ENCODE measurements around the gene SCO2.

Gene SCO2

DNA sequence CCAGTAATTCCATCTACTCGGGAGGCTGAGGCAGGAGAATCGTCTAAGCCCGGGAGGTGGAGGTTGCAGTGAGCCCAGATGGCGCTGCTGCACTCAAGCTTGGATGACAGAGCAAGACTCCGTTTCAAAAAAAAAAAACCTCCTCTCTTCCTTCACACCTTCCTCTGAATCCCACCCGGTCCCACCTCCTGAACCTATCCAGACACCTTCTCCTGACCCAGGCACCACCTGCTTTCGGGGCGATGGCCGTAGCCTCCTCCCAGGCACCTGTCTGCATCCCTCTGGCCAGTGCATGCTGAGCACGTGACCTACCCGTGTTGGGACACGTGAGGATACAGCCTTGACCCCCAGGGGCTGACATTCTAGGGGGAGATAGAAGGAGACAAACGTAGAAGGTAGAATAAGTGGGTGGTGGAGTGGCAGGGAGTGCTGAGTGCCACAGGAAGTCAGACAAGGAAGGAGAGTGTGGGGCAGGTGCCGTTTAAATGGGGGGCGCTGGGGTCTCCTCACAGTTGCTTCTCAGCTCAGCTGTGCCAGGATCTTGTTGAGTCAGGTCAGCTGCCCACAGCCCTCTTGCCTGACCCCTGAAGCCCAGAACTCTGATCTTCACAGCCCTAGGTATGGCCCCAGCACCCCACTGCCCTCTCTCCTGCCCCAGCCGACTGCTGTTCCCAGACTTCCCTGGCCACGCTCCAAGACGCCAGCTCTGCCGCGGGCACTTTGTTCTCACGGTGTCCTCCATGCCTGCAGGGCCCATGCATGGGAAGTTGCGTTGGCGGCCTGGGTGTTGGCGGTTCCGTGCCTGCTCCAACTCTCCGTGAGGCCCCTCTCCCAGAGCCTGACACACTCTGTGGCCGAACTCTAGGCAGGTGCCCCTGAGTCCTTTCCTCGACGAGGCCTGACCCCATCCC lies 39.9 kb downstream of the SCO2 start:
- DNase-seq (ENCODE audit: low read depth) = no peak
- TF ChIP-seq, protein P1, sequence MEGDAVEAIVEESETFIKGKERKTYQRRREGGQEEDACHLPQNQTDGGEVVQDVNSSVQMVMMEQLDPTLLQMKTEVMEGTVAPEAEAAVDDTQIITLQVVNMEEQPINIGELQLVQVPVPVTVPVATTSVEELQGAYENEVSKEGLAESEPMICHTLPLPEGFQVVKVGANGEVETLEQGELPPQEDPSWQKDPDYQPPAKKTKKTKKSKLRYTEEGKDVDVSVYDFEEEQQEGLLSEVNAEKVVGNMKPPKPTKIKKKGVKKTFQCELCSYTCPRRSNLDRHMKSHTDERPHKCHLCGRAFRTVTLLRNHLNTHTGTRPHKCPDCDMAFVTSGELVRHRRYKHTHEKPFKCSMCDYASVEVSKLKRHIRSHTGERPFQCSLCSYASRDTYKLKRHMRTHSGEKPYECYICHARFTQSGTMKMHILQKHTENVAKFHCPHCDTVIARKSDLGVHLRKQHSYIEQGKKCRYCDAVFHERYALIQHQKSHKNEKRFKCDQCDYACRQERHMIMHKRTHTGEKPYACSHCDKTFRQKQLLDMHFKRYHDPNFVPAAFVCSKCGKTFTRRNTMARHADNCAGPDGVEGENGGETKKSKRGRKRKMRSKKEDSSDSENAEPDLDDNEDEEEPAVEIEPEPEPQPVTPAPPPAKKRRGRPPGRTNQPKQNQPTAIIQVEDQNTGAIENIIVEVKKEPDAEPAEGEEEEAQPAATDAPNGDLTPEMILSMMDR (IDR thresholded peaks at IDR 0.05; ENCODE audit: insufficient read depth, low read depth, low read length, missing control alignments) = no peak
- no peak overlapping the region for H3K4me3 ChIP-seq (ENCODE audit: low read depth, low read length)

DNA sequence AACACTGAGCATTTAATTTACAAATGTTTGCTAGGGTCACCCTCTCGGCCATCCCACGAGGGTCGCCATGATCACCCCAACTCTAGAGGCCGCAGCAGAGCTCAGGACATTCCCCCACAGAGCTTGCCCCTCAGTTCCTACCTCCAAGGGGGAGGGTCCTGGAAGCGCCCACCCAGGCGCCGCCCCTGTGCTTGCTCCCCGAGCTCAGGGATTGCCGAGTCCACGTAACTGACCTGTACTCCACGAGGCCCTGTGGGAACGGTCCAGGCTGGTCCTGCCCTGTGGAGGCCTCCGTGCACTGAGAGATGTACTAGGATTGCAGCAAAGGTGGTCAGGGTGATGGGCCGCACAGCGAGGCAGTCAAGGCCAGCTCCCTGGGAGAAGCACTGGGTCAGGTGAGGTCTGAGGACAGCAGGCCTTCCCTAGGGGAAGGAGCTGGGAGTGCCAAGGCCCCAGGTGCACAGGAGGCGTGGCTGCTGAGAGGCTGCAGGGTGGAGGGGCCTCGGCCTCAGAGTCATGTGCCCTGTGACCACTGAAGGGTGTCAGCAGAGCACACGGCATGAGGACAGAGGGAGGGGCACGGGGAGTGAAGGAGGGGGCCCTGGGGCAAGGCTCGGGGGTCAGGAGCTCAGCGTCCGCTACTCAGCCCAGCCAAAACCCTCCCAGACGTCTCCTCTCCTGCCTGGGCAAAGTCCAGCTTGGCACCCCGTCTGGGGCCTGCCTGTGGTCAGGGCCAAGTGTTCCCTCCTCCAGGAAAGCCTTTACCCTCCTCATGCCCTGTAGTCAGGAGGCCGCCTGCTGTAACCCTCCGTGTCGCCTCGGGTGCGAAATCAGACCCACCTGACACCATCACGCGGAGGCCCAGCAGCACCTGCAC lies 41.2 kb downstream of the SCO2 start:
- DNase-seq (ENCODE audit: low read depth) = no peak
- TF ChIP-seq, protein P1 (IDR thresholded peaks at IDR 0.05; ENCODE audit: insufficient read depth, low read depth, low read length, missing control alignments) = no peak
- no peak overlapping the region for H3K4me3 ChIP-seq (ENCODE audit: low read depth, low read length)

DNA sequence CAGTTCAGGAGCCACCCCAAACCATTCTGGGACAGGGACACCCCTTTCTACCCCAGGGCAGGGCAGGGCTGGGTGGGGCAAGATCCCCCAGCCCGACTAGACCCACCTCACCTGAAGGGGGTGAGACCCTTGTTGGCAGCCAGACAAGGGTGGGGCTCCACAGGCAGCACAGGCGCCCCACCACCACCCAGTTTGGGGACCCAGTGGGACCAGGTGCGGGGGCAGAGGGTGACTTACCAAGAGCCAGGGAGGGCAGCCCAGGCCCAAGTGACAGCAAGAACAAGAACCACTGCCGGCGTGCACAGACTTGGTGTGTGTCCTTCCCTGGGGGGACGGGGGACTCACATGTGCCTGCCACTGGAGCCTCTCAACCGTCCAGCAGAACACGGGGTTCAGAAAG lies 41.8 kb downstream of the SCO2 start:
- no peak overlapping the region for H3K4me3 ChIP-seq (ENCODE audit: low read depth, low read length)
- TF ChIP-seq, protein P1 (IDR thresholded peaks at IDR 0.05; ENCODE audit: insufficient read depth, low read depth, low read length, missing control alignments) = no peak
- no peak for DNase-seq (ENCODE audit: low read depth)

DNA sequence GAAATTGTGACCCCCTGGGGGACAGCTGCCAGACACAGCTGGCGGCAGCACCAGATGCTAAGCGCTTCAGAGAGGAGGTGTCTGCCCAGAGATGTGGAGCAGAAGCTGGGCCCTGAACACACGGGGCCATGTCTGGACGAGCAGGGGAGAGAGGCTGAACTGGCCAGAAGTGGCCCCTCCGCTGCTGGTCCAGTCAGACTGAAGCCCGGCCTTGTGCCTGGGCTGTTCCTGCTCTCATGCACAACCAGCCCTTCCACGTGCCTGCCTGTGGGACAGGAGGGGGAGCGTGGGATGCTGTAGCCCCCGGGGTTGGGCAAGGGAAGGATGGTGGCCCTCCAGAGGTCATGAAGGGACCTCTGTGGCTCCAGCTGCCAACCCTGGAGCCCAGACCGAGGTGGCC lies 42.3 kb downstream of the SCO2 start:
- no peak for DNase-seq (ENCODE audit: low read depth)
- H3K4me3 ChIP-seq (ENCODE audit: low read depth, low read length) = no peak overlapping the region
- TF ChIP-seq, protein P1 (IDR thresholded peaks at IDR 0.05; ENCODE audit: insufficient read depth, low read depth, low read length, missing control alignments) = no peak

DNA sequence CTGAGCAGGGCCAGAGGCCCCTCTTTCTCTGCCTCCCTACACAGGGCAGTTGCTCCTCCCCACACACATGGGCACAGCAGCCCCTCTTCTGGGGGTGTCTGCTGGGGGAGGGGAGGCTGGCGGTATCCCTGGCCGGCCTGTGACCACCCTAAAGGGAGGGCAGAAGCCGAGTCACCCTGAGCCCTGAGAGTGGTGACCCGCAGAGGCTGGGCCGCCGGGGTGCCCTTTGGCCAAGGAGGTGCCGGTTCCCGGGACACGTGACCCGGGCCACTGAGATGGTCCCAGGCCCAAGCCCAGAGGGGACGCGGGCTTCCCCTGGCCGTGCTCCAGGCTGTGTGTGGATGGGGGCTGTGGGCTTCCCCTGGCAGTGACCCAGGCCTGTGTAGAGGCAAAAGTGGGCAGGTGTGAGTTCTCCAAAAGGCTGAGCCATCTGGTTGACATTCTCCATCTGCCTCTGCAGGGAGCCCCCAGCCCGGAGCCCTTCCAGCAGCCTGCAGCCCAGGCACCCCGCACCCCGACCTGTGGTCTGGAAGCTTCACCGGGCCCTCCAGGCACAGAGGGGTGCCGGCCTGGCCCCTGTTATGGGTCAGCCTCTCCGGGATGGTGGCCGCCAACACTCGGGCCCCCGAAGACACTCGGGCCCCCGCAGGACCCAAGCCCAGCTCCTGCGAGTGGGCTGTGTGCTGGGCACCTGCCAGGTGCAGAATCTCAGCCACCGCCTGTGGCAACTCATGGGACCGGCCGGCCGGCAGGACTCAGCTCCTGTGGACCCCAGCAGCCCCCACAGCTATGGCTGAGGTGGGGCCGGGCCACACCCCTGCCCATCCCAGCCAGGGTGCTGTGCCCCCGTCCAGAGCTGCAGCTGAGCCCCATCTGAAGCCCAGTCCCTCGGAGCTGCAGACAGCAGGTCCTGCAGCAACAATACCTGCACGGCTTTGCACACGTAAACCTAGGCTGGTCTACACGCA lies 43.0 kb downstream of the SCO2 start:
- no peak for DNase-seq (ENCODE audit: low read depth)
- H3K4me3 ChIP-seq (ENCODE audit: low read depth, low read length) = peak overlapping the region; percentile 41
- TF ChIP-seq, protein P1 (IDR thresholded peaks at IDR 0.05; ENCODE audit: insufficient read depth, low read depth, low read length, missing control alignments) = no peak

DNA sequence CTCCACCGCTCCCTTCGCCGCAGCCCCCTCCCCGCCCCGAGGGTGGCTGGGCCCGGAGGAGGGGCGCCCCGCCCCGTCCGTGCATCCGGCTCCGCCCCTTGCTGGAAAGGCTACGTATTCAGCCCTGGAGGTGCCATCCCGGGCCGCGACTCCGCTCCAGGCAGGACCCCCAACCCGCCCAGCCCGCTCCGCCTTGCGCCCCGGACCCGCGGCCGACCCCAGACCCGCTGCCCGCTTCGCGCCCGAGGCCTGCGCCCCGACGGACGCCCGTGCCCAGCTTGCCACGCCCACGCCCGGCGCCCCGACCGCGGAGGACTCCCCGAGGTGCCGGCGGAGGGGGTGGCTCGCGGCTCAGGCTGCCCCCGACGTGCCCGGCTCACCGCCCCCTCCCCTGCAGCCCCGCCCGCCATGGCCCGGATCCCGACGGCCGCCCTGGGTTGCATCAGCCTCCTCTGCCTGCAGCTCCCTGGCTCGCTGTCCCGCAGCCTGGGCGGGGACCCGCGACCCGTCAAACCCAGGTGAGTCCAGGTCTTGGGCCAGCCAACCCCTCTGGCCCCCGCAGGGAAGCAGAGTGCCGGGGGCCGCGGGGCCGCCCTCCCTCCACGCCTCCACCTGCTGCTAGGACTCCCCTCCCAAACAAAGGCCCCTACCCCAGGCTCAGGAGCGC lies 43.8 kb downstream of the SCO2 start, which contains the start of gene ADM2:
Gene ADM2, plus strand, starts transcription at position 104 of the 667 bp plus-strand sequence. Its CDS starts 305 bp downstream, at position 409.
- TF ChIP-seq, protein P1 (IDR thresholded peaks at IDR 0.05; ENCODE audit: insufficient read depth, low read depth, low read length, missing control alignments) = no peak
- no peak for DNase-seq (ENCODE audit: low read depth)
- H3K4me3 ChIP-seq (ENCODE audit: low read depth, low read length) = peak within 1 kb of the TSS; percentile 41
